Stimulated activated CD8-positive, alpha-beta memory T cell treated with anti-CD3 and anti-CD28 coated beads, Interleukin-7, amount 100 ng/mL, for 24 hours (primary cell): ENCODE results near the gene ATP6V0E1.
A peak's percentile ranks its signal among the peaks of the same experiment; 100 is the strongest.

Source experiments
- DNase-seq: peaks from one replicate; pipeline ENCODE4 v3.0.0-alpha.2; 2020; ENCODE audit warnings: low read depth

Gene ATP6V0E1

DNA sequence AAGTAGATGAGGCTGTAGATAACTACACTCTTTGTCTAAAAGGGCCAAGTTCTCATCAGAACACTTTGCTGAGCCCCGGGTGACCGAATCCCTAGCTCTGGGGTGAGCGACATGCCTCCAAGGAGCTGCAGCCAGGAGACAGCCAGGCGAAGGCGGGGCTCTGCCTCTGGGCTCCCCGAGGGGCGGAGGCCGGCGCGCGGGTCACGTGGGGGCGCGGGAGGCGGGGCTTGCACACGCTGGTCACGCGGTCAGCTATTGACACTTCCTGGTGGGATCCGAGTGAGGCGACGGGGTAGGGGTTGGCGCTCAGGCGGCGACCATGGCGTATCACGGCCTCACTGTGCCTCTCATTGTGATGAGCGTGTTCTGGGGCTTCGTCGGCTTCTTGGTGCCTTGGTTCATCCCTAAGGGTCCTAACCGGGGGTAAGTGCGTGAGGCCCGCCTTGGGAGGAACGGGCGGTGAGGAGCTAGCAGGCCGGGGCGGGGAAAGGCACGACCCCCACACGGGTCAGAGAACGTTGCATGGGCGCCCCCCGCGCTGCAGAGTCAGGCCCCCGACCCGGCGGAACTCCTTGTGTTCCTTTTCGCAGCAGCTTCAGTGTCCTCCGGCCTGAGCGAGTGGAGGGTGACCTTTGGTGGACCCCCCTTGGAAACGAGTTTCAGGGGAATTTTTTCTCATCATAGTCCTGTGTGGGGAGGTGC lies at the start of gene ATP6V0E1:
Gene ATP6V0E1, plus strand, starts transcription at position 230 of the 702 bp plus-strand sequence. Its CDS starts 90 bp downstream, at position 320.
- DNase-seq, result peak; percentile 92

GRCh38 chr5:172935096-172935495 lies 48.5 kb upstream of the ATP6V0E1 start:
- no peak for DNase-seq

GRCh38 chr5:172936401-172936800 lies 47.2 kb upstream of the ATP6V0E1 start:
- DNase-seq, result no peak

DNA sequence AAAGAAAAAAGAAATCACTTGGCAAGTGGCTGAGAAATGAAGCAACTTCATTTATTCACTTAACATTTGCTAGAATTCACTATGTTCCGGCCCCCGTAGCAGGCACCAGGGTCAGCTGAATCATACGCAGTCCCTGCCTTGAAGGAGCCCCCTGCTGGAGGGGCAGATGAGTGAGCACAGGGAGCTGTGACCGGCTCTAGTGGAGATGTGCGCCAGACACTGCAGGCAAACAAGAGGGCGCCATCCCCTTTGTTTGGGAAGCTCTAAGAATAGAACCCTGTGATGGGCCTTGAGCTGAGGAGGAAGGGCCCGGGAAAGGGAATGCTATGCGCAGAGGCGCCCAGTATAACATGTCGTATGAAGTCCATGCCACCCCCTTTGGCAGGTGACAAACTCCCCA lies 44.5 kb upstream of the ATP6V0E1 start:
- DNase-seq, result no peak

DNA sequence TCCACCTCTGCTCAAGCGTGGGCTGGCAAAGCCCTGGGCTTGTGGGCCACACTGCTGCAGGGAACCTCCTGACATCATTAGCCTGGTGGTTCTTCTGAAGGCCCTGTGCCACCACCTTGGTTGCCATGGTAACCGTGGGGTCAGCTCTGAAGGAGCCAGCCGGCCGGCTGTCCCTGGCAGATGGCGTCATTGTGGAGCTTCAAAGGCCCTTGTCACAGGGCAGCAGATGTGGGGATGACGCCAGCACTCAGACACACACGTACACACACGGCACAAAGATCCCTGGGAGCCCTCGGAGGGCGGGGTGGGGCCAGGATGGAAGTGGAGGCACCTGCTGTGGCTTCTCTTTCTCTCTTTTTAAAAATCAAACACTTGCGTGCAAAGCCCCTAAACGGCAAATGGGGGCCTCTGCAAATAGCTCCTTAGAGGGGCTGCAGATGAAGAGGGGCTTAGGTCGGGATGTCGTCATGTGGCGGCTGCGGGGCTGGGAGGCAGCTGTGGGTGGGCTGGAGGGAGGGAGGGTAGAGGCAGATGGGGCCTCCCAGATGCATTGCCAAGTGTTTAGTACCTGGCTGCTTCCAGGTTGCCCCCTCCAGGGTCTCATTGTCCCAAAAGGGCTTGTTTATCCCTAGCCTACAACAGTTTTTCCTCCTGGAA lies 43.8 kb upstream of the ATP6V0E1 start:
- DNase-seq, result no peak

- DNase-seq, result no peak
Measured at GRCh38 chr5:172940268-172941066, 43.1 kb upstream of the ATP6V0E1 start.

GRCh38 chr5:172941067-172941516 lies 42.5 kb upstream of the ATP6V0E1 start:
- DNase-seq, result no peak

GRCh38 chr5:172942556-172942955 lies 41.0 kb upstream of the ATP6V0E1 start:
- no peak for DNase-seq

DNA sequence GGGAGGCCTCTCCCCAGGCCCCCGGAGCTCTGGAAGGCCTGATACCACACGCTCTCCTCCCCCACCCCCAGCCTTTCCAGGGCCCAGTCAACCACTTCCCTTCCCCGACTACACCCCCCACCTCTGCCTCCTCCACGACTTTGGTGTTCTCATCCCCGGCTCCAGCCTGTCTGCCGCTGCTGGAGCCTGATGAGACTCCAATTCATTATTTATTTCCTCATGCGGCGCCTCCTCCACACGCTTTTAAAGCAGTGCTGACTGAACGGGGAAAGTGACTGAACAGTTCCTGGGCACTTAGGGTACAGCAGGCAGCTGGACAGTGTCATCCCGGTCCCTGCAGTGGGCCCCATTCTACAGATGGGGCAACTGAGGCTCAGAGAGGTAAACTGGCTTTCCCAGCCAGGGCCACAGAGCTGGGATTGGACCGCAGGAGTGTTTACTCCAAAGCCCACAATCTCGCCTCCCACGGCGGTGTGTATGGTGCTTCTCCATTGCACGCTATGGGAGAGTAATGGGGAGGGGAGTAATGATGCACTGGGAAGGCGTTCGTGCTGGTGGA lies 40.2 kb upstream of the ATP6V0E1 start:
- no peak for DNase-seq

- no peak for DNase-seq
Measured at GRCh38 chr5:172943906-172944305, 39.7 kb upstream of the ATP6V0E1 start.

- no peak for DNase-seq
Measured at GRCh38 chr5:172944741-172945140, 38.8 kb upstream of the ATP6V0E1 start.

DNA sequence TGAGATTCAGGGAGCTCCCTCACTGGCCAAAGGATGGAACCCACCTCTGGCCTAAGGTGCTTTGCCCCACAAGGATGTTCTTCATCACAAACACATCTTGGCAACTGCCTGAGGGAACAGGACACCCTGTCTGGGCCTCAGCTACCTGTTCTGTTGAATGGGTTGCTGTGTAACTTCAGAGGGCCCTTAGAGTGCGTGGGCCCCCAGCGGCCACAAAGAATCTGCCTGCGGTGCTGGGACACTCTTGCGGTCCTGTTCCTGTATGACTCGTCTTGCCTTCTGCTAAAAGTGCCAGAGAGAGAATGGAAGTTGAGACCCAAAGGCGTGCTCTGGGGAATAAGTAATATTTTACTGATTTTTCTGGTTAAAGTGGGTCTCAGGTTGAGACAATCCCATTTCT lies 38.4 kb upstream of the ATP6V0E1 start:
- DNase-seq, result no peak

- DNase-seq, result no peak
Measured at GRCh38 chr5:172946146-172946545, 37.4 kb upstream of the ATP6V0E1 start.

- no peak for DNase-seq
Measured at GRCh38 chr5:172949426-172949825, 34.1 kb upstream of the ATP6V0E1 start.

DNA sequence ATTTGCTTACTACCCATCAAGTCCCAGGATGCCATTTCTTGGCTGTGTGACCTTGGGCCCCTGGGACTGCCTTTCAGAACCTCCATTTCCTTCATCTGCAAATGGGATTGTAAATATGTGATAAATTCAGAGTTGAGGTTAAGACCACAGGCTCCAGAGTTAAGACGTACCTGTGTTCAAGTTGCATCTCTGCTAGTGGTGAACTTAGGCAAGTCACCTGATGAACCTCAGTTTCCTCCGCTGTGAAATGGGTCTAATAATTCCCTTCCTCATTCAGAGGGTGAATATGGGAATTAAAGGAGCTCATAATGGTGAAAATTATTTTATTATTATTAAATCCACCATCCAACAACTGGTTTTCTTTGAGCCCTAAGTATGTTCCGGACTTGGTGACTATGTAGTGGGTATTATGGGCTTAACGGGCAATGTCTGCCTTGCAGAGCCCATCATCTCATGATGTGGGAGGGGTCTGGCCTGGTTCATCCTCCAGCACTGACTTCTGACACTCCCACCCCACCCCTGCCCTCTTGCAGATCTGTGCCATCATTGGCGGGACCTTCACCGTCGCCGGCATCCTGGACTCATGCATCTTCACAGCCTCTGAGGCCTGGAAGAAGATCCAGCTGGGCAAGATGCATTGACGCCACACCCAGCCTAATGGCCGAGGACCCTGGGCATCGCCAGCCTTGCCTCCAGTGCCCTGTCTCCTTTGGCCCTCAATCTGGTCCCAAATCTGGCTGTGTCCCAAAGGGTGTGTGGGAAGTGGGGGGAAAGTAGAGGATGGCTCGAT lies 33.2 kb upstream of the ATP6V0E1 start:
- no peak for DNase-seq

DNA sequence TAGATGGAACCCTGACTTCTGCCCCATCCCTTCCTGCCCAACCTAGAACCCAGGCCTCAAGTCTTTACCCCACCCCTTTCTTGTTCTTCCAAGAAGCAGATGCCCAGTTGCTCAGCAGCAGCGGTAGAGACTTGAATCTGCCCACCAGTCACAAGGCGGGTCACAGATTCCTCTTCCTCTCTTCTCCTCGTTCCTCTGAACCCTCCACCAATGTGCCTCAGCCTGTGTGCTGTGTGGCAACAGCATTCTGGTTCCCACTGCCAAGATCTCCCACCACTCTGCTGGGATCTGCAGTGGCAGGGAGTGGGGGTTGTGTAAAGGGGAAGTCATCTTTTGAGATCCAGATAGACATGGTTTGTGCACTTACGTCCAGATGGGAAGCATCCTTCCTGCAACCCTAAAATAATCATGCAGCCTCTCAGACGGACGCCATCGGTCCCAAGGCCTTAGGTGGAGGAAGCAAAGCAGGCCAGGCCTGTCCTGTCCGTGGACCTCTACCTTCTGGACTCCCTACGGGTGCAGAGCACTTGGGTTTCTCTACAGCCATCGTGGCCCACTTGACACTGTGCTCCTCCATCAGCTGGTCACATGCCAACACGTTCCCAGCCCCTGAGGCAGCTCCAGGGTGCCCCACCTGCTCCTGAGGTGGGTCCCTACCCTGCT lies 32.1 kb upstream of the ATP6V0E1 start:
- DNase-seq, result no peak

- DNase-seq, result no peak
Measured at GRCh38 chr5:172952034-172952511, 31.5 kb upstream of the ATP6V0E1 start.

- no peak for DNase-seq
Measured at GRCh38 chr5:172953776-172954675, 29.5 kb upstream of the ATP6V0E1 start.

- no peak for DNase-seq
Measured at GRCh38 chr5:172954751-172955159, 28.8 kb upstream of the ATP6V0E1 start.

GRCh38 chr5:172956228-172956627 lies 27.3 kb upstream of the ATP6V0E1 start:
- DNase-seq, result no peak
